Testis (tissue), 3 donors: Measurements from ENCODE around the gene TBC1D16. TPM values are rescaled to one million over a fixed set of nuclear protein-coding genes. Genes with fewer than 3 reads are reported as not detected.
A peak's percentile ranks its signal among the peaks of the same experiment; 100 is the strongest.

Experiments used
- DNase-seq: peaks from one replicate; pipeline ENCODE4 v3.0.0-alpha.2; 2019
- H3K27ac ChIP-seq, 2 donors: fragments of 200-600 bp; sonication (generic); one replicate each; pipeline ENCODE4 v1.5.1; 2019
- H3K27me3 ChIP-seq: fragments of 200-600 bp; sonication (generic); one replicate; pipeline ENCODE4 v1.5.1; 2019
- H3K36me3 ChIP-seq: fragments of 200-600 bp; sonication (generic); one replicate; pipeline ENCODE4 v1.5.1; 2017; ENCODE audit warnings: low read depth; ENCODE audit errors: missing control alignments
- H3K4me1 ChIP-seq: fragments of 200-600 bp; sonication (generic); one replicate; pipeline ENCODE4 v1.5.1; 2019
- H3K4me3 ChIP-seq, 2 donors: fragments of 200-600 bp; sonication (generic); one replicate each; pipeline ENCODE4 v1.5.1; 2017 to 2019
- H3K9me3 ChIP-seq: fragments of 200-600 bp; sonication (generic); one replicate; pipeline ENCODE4 v1.5.1; 2017
- POLR2A ChIP-seq: fragments of 450-650 bp; IDR thresholded peaks from one replicate; pipeline ENCODE4 v1.6.1; 2017; ENCODE audit warnings: antibody characterized with exemption, mild to moderate bottlenecking, moderate library complexity
- WGBS, 2 donors: methylation state at CpG; one replicate each; pipeline ENCODE4 v1.1.5; 2018; 5-methylcytosine and 5-hydroxymethylcytosine counted together
- intact Hi-C: fragments of 100-400 bp; cut with DNase I; formaldehyde crosslinking; loops from one replicate; pipeline ENCODE4 v1.15.1; 2023; ENCODE audit warnings: low total_unique reads
- polyA plus RNA-seq: library from polyadenylated mRNA; stranded (reverse); fragments of 350-450 nt; fragmentation: Illumina TruSeq; extraction: RNeasy Lipid Tissue Mini Kit (QIAGEN cat#74804); gene quantifications from one replicate; pipeline ENCODE4 v1.2.3, GENCODE V29; 2014; ENCODE audit warnings: low read depth, low replicate concordance; ENCODE audit not compliant: insufficient read depth
- total RNA-seq, 2 donors: library from RNA; depleted of rRNA; stranded (reverse); fragments of >200 nt; gene quantifications; one replicate each; pipeline ENCODE4 v1.2.3, GENCODE V29; 2016
- TF ChIP-seq, protein P1 (sequence below), 3 experiments: fragments of 450-650 bp in 2 of 3; fragments of 200-600 bp in 1 of 3; sonication (generic) in 1 of 3; IDR thresholded peaks; one replicate each; pipeline ENCODE4 v1.5.1; 2016 to 2019; ENCODE audit warnings: antibody characterized with exemption in 3 of 3, mild to moderate bottlenecking in 2 of 3, moderate library complexity in 1 of 3

Gene TBC1D16
- total and polyA plus RNA-seq, 3 donors from 2014 or later = 11.0 to 16.0 (median 11.7) TPM

GRCh38 chr17:80009391-80010282 lies 26.0 kb downstream of the TBC1D16 start:
- no peaks in the 10 kb centered on the region for H3K36me3 ChIP-seq
- WGBS, 2 donors = 96 to 97% methylated on average over 14 to 34 of the region's 34 CpGs
- H3K4me3 ChIP-seq = no peak overlapping the region
- H3K9me3 ChIP-seq = no peaks in the 10 kb centered on the region
- TF ChIP-seq POLR2A = no peak
- TF ChIP-seq, protein P1, sequence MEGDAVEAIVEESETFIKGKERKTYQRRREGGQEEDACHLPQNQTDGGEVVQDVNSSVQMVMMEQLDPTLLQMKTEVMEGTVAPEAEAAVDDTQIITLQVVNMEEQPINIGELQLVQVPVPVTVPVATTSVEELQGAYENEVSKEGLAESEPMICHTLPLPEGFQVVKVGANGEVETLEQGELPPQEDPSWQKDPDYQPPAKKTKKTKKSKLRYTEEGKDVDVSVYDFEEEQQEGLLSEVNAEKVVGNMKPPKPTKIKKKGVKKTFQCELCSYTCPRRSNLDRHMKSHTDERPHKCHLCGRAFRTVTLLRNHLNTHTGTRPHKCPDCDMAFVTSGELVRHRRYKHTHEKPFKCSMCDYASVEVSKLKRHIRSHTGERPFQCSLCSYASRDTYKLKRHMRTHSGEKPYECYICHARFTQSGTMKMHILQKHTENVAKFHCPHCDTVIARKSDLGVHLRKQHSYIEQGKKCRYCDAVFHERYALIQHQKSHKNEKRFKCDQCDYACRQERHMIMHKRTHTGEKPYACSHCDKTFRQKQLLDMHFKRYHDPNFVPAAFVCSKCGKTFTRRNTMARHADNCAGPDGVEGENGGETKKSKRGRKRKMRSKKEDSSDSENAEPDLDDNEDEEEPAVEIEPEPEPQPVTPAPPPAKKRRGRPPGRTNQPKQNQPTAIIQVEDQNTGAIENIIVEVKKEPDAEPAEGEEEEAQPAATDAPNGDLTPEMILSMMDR (IDR thresholded peaks at IDR 0.05) = no peak
- no peak for DNase-seq
- peaks cover 5% of the 10 kb centered on the region for H3K4me1 ChIP-seq
- H3K27me3 ChIP-seq = no peaks in the 10 kb centered on the region
- intact Hi-C loops = no loop called here
- no peak overlapping the region for H3K27ac ChIP-seq

DNA sequence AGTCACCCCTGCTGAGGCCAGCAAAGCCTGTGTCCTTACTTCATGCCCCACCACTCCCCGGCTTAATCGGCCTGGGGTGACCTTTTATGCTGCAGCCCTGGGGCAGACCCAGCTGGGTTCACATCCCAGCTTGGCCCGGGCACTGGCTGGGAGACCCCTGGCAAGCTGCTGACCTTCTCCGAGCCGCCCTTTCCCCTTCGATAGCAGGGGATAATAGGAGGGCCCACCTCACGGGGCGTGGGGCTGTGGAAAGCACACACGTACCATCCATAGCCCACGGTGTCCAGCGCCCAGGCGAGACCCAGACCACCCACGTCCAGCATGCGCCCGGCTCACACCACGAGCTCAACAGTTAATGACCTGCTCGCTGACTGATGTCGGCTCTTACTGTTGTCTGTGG lies 26.8 kb downstream of the TBC1D16 start:
- H3K4me1 ChIP-seq = peaks cover 5% of the 10 kb centered on the region
- no peak for DNase-seq
- WGBS, 2 donors = 86 to 92% methylated on average over 14 to 18 of the region's 18 CpGs
- H3K36me3 ChIP-seq = no peaks in the 10 kb centered on the region
- H3K27ac ChIP-seq = no peak overlapping the region
- no peaks in the 10 kb centered on the region for H3K9me3 ChIP-seq
- H3K27me3 ChIP-seq = no peaks in the 10 kb centered on the region
- intact Hi-C loops = no loop called here
- no peak overlapping the region for H3K4me3 ChIP-seq
- TF ChIP-seq, protein P1 (IDR thresholded peaks at IDR 0.05) = no peak
- TF ChIP-seq POLR2A = no peak

DNA sequence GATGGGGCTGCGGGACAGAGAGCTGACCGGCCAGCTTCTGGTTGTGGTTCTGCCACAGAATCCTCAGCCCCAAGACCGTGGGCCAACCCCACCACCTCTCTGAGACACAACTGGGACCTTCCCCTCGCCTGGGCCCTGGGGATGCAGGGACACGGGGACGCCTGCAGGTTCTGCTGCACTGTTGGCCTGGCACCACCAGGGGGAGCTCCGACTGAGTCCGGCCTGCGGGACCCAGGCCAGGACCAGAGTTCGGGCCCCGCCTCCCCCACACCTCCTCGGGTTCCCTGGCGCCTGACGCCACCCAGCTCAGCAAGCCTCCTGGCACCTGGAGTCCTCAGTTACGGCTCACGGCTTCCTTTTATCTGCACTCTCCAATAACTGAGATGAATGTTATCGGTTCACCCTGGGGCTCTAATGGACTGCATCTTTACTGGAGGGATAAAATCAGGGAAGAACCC lies 27.3 kb downstream of the TBC1D16 start:
- no peaks in the 10 kb centered on the region for H3K36me3 ChIP-seq
- no peak overlapping the region for H3K4me3 ChIP-seq
- intact Hi-C loops = no loop called here
- H3K9me3 ChIP-seq = no peaks in the 10 kb centered on the region
- DNase-seq = peak; percentile 82
- H3K27ac ChIP-seq = no peak overlapping the region
- H3K27me3 ChIP-seq = no peaks in the 10 kb centered on the region
- WGBS, 2 donors = 30 to 42% methylated on average over 10 to 17 of the region's 17 CpGs
- peaks cover 5% of the 10 kb centered on the region for H3K4me1 ChIP-seq
- TF ChIP-seq POLR2A = no peak
- TF ChIP-seq, protein P1 (IDR thresholded peaks at IDR 0.05) = peak; percentile 89 to 96 (median 94)

DNA sequence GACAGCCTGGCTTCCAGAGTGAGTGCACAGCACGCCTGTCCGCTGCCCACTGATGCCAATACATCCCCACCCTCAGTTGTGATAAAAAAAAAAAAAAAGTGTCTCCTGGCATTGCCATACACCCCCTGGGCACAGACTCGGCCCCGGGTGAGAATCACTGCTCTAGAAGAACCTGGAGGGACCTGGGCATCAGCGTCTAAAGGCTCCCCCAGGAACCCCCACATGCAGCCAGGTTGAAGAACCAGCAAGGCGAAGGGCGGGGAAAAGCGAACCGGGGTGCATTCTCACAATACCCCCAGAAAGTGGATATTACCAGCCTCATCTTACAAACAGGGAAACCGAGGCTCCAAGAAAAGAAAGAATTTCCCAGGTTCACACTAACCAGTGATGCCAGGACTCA lies 27.7 kb downstream of the TBC1D16 start:
- H3K4me3 ChIP-seq = no peak overlapping the region
- no peaks in the 10 kb centered on the region for H3K9me3 ChIP-seq
- H3K27me3 ChIP-seq = no peaks in the 10 kb centered on the region
- DNase-seq = no peak
- TF ChIP-seq POLR2A = no peak
- TF ChIP-seq, protein P1 (IDR thresholded peaks at IDR 0.05) = no peak
- no peak overlapping the region for H3K27ac ChIP-seq
- peaks cover 5% of the 10 kb centered on the region for H3K4me1 ChIP-seq
- 87 to 91% methylated on average over 9 to 10 of the region's 10 CpGs for WGBS, 2 donors
- H3K36me3 ChIP-seq = no peaks in the 10 kb centered on the region
- intact Hi-C loops = no loop called here
